Activated effector memory CD4-positive, alpha-beta T cell treated with Interleukin-2 at 50 U/mL for 16 hours (primary cell): Measurements from ENCODE around the gene GLP2R.
"Not testable (repeated sequence)": the region's sequence is repeated elsewhere in the genome, so short reads cannot be mapped to it uniquely, and the experiment has no call there.

Experiments used
- DNase-seq: peaks from one replicate; pipeline ENCODE4 v3.0.0-alpha.2; 2020

GLP2R gene

GRCh38 chr17:9825641-9826150 is at the start of gene GLP2R:
Gene GLP2R, plus strand, starts transcription at chr17:9825924. Its CDS starts 140 bp downstream, at chr17:9826064.
- DNase-seq: no peak

- DNase-seq: no peak
These were observed 48.8 kb upstream of the GLP2R start for GRCh38 chr17:9776911-9777310.

GRCh38 chr17:9780552-9780951 is 45.2 kb upstream of the GLP2R start:
- DNase-seq: no peak

GRCh38 chr17:9783050-9783449 is 42.7 kb upstream of the GLP2R start:
- DNase-seq: no peak

- not testable (repeated sequence) for DNase-seq
These were observed 42.3 kb upstream of the GLP2R start for GRCh38 chr17:9783465-9783864.

GRCh38 chr17:9784544-9784943 is 41.2 kb upstream of the GLP2R start:
- DNase-seq: no peak

- no peak for DNase-seq
These were observed 37.1 kb upstream of the GLP2R start for GRCh38 chr17:9788601-9789000.

GRCh38 chr17:9790316-9790715 is 35.4 kb upstream of the GLP2R start:
- DNase-seq: no peak

GRCh38 chr17:9790889-9791876 is 34.5 kb upstream of the GLP2R start, which contains the start of gene DHRS7C:
Gene DHRS7C, minus strand, starts transcription at chr17:9791592. Its CDS starts 308 bp downstream, at chr17:9791284.
- no peak for DNase-seq

GRCh38 chr17:9792181-9792840 is 33.4 kb upstream of the GLP2R start:
- DNase-seq: no peak

- DNase-seq: no peak
These were observed 27.7 kb upstream of the GLP2R start for GRCh38 chr17:9798008-9798407.

GRCh38 chr17:9798724-9799123 is 27.0 kb upstream of the GLP2R start:
- DNase-seq: no peak

GRCh38 chr17:9801505-9801904 is 24.2 kb upstream of the GLP2R start:
- no peak for DNase-seq

- DNase-seq: no peak
These were observed 23.4 kb upstream of the GLP2R start for GRCh38 chr17:9802294-9802693.

GRCh38 chr17:9802697-9803096 is 23.0 kb upstream of the GLP2R start:
- DNase-seq: no peak

- no peak for DNase-seq
These were observed 20.0 kb upstream of the GLP2R start for GRCh38 chr17:9805769-9806168.

GRCh38 chr17:9806699-9807098 is 19.0 kb upstream of the GLP2R start:
- DNase-seq: no peak

GRCh38 chr17:9809409-9809808 is 16.3 kb upstream of the GLP2R start:
- DNase-seq: no peak

GRCh38 chr17:9810100-9810949 is 15.4 kb upstream of the GLP2R start:
- no peak for DNase-seq

GRCh38 chr17:9811086-9811485 is 14.6 kb upstream of the GLP2R start:
- no peak for DNase-seq

- no peak for DNase-seq
These were observed 14.2 kb upstream of the GLP2R start for GRCh38 chr17:9811537-9811936.

- DNase-seq: no peak
These were observed 12.6 kb upstream of the GLP2R start for GRCh38 chr17:9813166-9813565.
